ENCODE measurements around the gene DPP9.

The DPP9 gene

GRCh38 chr19:4657835-4658234 is 65.8 kb downstream of the DPP9 start:
- Histone ChIP-seq H3K4me1 (ENCODE audit: control insufficient read depth, insufficient read depth, low read length) (no peaks in the 10 kb centered on the region), H3K27me3 (ENCODE audit: control insufficient read depth, insufficient read depth, low read length, poor library complexity, severe bottlenecking) (no peaks in the 10 kb centered on the region), H3K27ac (ENCODE audit: insufficient read depth, low read depth, low read length, poor library complexity, severe bottlenecking) (no peak overlapping the region), H3K36me3 (ENCODE audit: control insufficient read depth, insufficient read depth, low read length) (peaks cover 14% of the 10 kb centered on the region), H3K9me3 (ENCODE audit: control insufficient read depth, low read length) (no peaks in the 10 kb centered on the region), H3K4me3 (ENCODE audit: insufficient read depth, low read depth, low read length) (no peak overlapping the region)
- WGBS, 2 experiments: 95 to 96% methylated on average over 8 of the region's 8 CpGs

- WGBS, 2 experiments: 85 to 88% methylated on average over 12 to 13 of the region's 14 CpGs
- peaks cover 14% of the 10 kb centered on the region for H3K36me3 ChIP-seq (ENCODE audit: control insufficient read depth, insufficient read depth, low read length)
- no peak overlapping the region for H3K27ac ChIP-seq (ENCODE audit: insufficient read depth, low read depth, low read length, poor library complexity, severe bottlenecking)
- no peak overlapping the region for H3K4me3 ChIP-seq (ENCODE audit: insufficient read depth, low read depth, low read length)
- H3K4me1 ChIP-seq (ENCODE audit: control insufficient read depth, insufficient read depth, low read length): no peaks in the 10 kb centered on the region
- H3K27me3 ChIP-seq (ENCODE audit: control insufficient read depth, insufficient read depth, low read length, poor library complexity, severe bottlenecking): no peaks in the 10 kb centered on the region
- H3K9me3 ChIP-seq (ENCODE audit: control insufficient read depth, low read length): no peaks in the 10 kb centered on the region
Measured at GRCh38 chr19:4657262-4657661, 66.4 kb downstream of the DPP9 start.

GRCh38 chr19:4656102-4656501 is 67.5 kb downstream of the DPP9 start:
- WGBS, 2 experiments: 93 to 95% methylated on average over 8 of the region's 8 CpGs
- no peaks in the 10 kb centered on the region for H3K4me1 ChIP-seq (ENCODE audit: control insufficient read depth, insufficient read depth, low read length)
- H3K27ac ChIP-seq (ENCODE audit: insufficient read depth, low read depth, low read length, poor library complexity, severe bottlenecking): no peak overlapping the region
- no peaks in the 10 kb centered on the region for H3K27me3 ChIP-seq (ENCODE audit: control insufficient read depth, insufficient read depth, low read length, poor library complexity, severe bottlenecking)
- no peaks in the 10 kb centered on the region for H3K9me3 ChIP-seq (ENCODE audit: control insufficient read depth, low read length)
- H3K36me3 ChIP-seq (ENCODE audit: control insufficient read depth, insufficient read depth, low read length): peaks cover 14% of the 10 kb centered on the region
- H3K4me3 ChIP-seq (ENCODE audit: insufficient read depth, low read depth, low read length): no peak overlapping the region

- H3K4me1 ChIP-seq (ENCODE audit: control insufficient read depth, insufficient read depth, low read length): peaks cover 5% of the 10 kb centered on the region
- 93 to 95% methylated on average over 27 of the region's 27 CpGs for WGBS, 2 experiments
- H3K4me3 ChIP-seq (ENCODE audit: insufficient read depth, low read depth, low read length): no peak overlapping the region
- no peaks in the 10 kb centered on the region for H3K27me3 ChIP-seq (ENCODE audit: control insufficient read depth, insufficient read depth, low read length, poor library complexity, severe bottlenecking)
- H3K9me3 ChIP-seq (ENCODE audit: control insufficient read depth, low read length): no peaks in the 10 kb centered on the region
- peaks cover 13% of the 10 kb centered on the region for H3K36me3 ChIP-seq (ENCODE audit: control insufficient read depth, insufficient read depth, low read length)
- H3K27ac ChIP-seq (ENCODE audit: insufficient read depth, low read depth, low read length, poor library complexity, severe bottlenecking): no peak overlapping the region
Measured at GRCh38 chr19:4654437-4655361, 68.9 kb downstream of the DPP9 start.

- Histone ChIP-seq H3K27me3 (ENCODE audit: control insufficient read depth, insufficient read depth, low read length, poor library complexity, severe bottlenecking) (no peaks in the 10 kb centered on the region), H3K36me3 (ENCODE audit: control insufficient read depth, insufficient read depth, low read length) (peaks cover 8% of the 10 kb centered on the region), H3K4me3 (ENCODE audit: insufficient read depth, low read depth, low read length) (no peak overlapping the region), H3K4me1 (ENCODE audit: control insufficient read depth, insufficient read depth, low read length) (peaks cover 5% of the 10 kb centered on the region), H3K9me3 (ENCODE audit: control insufficient read depth, low read length) (no peaks in the 10 kb centered on the region), H3K27ac (ENCODE audit: insufficient read depth, low read depth, low read length, poor library complexity, severe bottlenecking) (no peak overlapping the region)
- WGBS, 2 experiments: 94% methylated on average over 13 of the region's 13 CpGs
Measured at GRCh38 chr19:4653793-4654436, 69.7 kb downstream of the DPP9 start.

- Histone ChIP-seq H3K27ac (ENCODE audit: insufficient read depth, low read depth, low read length, poor library complexity, severe bottlenecking) (no peak overlapping the region), H3K4me1 (ENCODE audit: control insufficient read depth, insufficient read depth, low read length) (peaks cover 5% of the 10 kb centered on the region), H3K9me3 (ENCODE audit: control insufficient read depth, low read length) (no peaks in the 10 kb centered on the region), H3K4me3 (ENCODE audit: insufficient read depth, low read depth, low read length) (no peak overlapping the region), H3K27me3 (ENCODE audit: control insufficient read depth, insufficient read depth, low read length, poor library complexity, severe bottlenecking) (no peaks in the 10 kb centered on the region), H3K36me3 (ENCODE audit: control insufficient read depth, insufficient read depth, low read length) (peaks cover 6% of the 10 kb centered on the region)
- 94 to 96% methylated on average over 44 of the region's 44 CpGs for WGBS, 2 experiments
Measured at GRCh38 chr19:4652075-4652474, 71.6 kb downstream of the DPP9 start.

GRCh38 chr19:4650159-4650558 is 73.5 kb downstream of the DPP9 start:
- Histone ChIP-seq H3K4me1 (ENCODE audit: control insufficient read depth, insufficient read depth, low read length) (peaks cover 5% of the 10 kb centered on the region), H3K27me3 (ENCODE audit: control insufficient read depth, insufficient read depth, low read length, poor library complexity, severe bottlenecking) (no peaks in the 10 kb centered on the region), H3K9me3 (ENCODE audit: control insufficient read depth, low read length) (no peaks in the 10 kb centered on the region), H3K27ac (ENCODE audit: insufficient read depth, low read depth, low read length, poor library complexity, severe bottlenecking) (no peak overlapping the region), H3K36me3 (ENCODE audit: control insufficient read depth, insufficient read depth, low read length) (no peaks in the 10 kb centered on the region), H3K4me3 (ENCODE audit: insufficient read depth, low read depth, low read length) (no peak overlapping the region)
- 78 to 84% methylated on average over 2 of the region's 2 CpGs for WGBS, 2 experiments

- Histone ChIP-seq H3K27ac (ENCODE audit: insufficient read depth, low read depth, low read length, poor library complexity, severe bottlenecking) (no peak overlapping the region), H3K4me3 (ENCODE audit: insufficient read depth, low read depth, low read length) (no peak overlapping the region), H3K9me3 (ENCODE audit: control insufficient read depth, low read length) (no peaks in the 10 kb centered on the region), H3K36me3 (ENCODE audit: control insufficient read depth, insufficient read depth, low read length) (no peaks in the 10 kb centered on the region), H3K4me1 (ENCODE audit: control insufficient read depth, insufficient read depth, low read length) (peaks cover 5% of the 10 kb centered on the region), H3K27me3 (ENCODE audit: control insufficient read depth, insufficient read depth, low read length, poor library complexity, severe bottlenecking) (no peaks in the 10 kb centered on the region)
- WGBS, 2 experiments: 94 to 95% methylated on average over 19 of the region's 19 CpGs
Measured at GRCh38 chr19:4649392-4650047, 74.1 kb downstream of the DPP9 start.

GRCh38 chr19:4647676-4648644 is 75.7 kb downstream of the DPP9 start:
- WGBS, 2 experiments: 79 to 81% methylated on average over 20 of the region's 20 CpGs
- H3K9me3 ChIP-seq (ENCODE audit: control insufficient read depth, low read length): no peaks in the 10 kb centered on the region
- H3K4me3 ChIP-seq (ENCODE audit: insufficient read depth, low read depth, low read length): no peak overlapping the region
- no peaks in the 10 kb centered on the region for H3K36me3 ChIP-seq (ENCODE audit: control insufficient read depth, insufficient read depth, low read length)
- no peaks in the 10 kb centered on the region for H3K27me3 ChIP-seq (ENCODE audit: control insufficient read depth, insufficient read depth, low read length, poor library complexity, severe bottlenecking)
- peaks cover 5% of the 10 kb centered on the region for H3K4me1 ChIP-seq (ENCODE audit: control insufficient read depth, insufficient read depth, low read length)
- no peak overlapping the region for H3K27ac ChIP-seq (ENCODE audit: insufficient read depth, low read depth, low read length, poor library complexity, severe bottlenecking)
